GM19324 (cell line): ENCODE data around the gene DDX1.
"Not testable (repeated sequence)": the region's sequence is repeated elsewhere in the genome, so short reads cannot be mapped to it uniquely, and the experiment has no call there.

ENCODE experiments used
- ATAC-seq: cut with Tn5 transposase; IDR thresholded peaks from one replicate; pipeline ENCODE4 v1.9.1; 2021; ENCODE audit warnings: mild to moderate bottlenecking, moderate library complexity; ENCODE audit not compliant: unreplicated experiment, low FRiP score

The DDX1 gene

GRCh38 chr2:15594291-15595256 lies 2.9 kb downstream of the DDX1 start:
- ATAC-seq = no peak

- ATAC-seq = no peak
These were observed 3.8 kb downstream of the DDX1 start for GRCh38 chr2:15595342-15595905.

- ATAC-seq = no peak
These were observed 4.3 kb downstream of the DDX1 start for GRCh38 chr2:15595936-15596335.

GRCh38 chr2:15596350-15596749 lies 4.7 kb downstream of the DDX1 start:
- no peak for ATAC-seq

GRCh38 chr2:15596968-15597367 lies 5.3 kb downstream of the DDX1 start:
- ATAC-seq = no peak

GRCh38 chr2:15599994-15600393 lies 8.3 kb downstream of the DDX1 start:
- no peak for ATAC-seq

GRCh38 chr2:15601681-15602080 lies 10.0 kb downstream of the DDX1 start:
- no peak for ATAC-seq

- no peak for ATAC-seq
These were observed 10.7 kb downstream of the DDX1 start for GRCh38 chr2:15602393-15602792.

- ATAC-seq = no peak
These were observed 11.5 kb downstream of the DDX1 start for GRCh38 chr2:15603044-15603765.

GRCh38 chr2:15603948-15604347 lies 12.3 kb downstream of the DDX1 start:
- no peak for ATAC-seq

- no peak for ATAC-seq
These were observed 14.1 kb downstream of the DDX1 start for GRCh38 chr2:15605721-15606120.

GRCh38 chr2:15606481-15607441 lies 15.1 kb downstream of the DDX1 start:
- no peak for ATAC-seq

GRCh38 chr2:15607709-15608391 lies 16.2 kb downstream of the DDX1 start:
- ATAC-seq = no peak

- no peak for ATAC-seq
These were observed 16.7 kb downstream of the DDX1 start for GRCh38 chr2:15608392-15608761.

- ATAC-seq = no peak
These were observed 17.8 kb downstream of the DDX1 start for GRCh38 chr2:15609341-15610042.

- no peak for ATAC-seq
These were observed 18.8 kb downstream of the DDX1 start for GRCh38 chr2:15610430-15610952.

GRCh38 chr2:15612101-15612500 lies 20.4 kb downstream of the DDX1 start:
- not testable (repeated sequence) for ATAC-seq

GRCh38 chr2:15613736-15614429 lies 22.2 kb downstream of the DDX1 start:
- ATAC-seq = no peak
